ENCODE results near the gene HECW1.

The HECW1 gene

GRCh38 chr7:43405948-43406347, 293.5 kb downstream of the HECW1 start:
- no peak for TF ChIP-seq CTCF (IDR thresholded peaks at IDR 0.05)

- TF ChIP-seq CTCF (IDR thresholded peaks at IDR 0.05), result no peak
Observed at GRCh38 chr7:43406961-43407360, 294.5 kb downstream of the HECW1 start.

GRCh38 chr7:43408981-43409380, 296.5 kb downstream of the HECW1 start:
- TF ChIP-seq CTCF (IDR thresholded peaks at IDR 0.05), result no peak

- TF ChIP-seq CTCF (IDR thresholded peaks at IDR 0.05), result no peak
Observed at GRCh38 chr7:43417455-43417854, 305.0 kb downstream of the HECW1 start.

- no peak for TF ChIP-seq CTCF (IDR thresholded peaks at IDR 0.05)
Observed at GRCh38 chr7:43430411-43430810, 318.0 kb downstream of the HECW1 start.

GRCh38 chr7:43431020-43431595, 318.7 kb downstream of the HECW1 start:
- no peak for TF ChIP-seq CTCF (IDR thresholded peaks at IDR 0.05)

GRCh38 chr7:43433639-43434038, 321.2 kb downstream of the HECW1 start:
- TF ChIP-seq CTCF (IDR thresholded peaks at IDR 0.05), result no peak

GRCh38 chr7:43437001-43437400, 324.6 kb downstream of the HECW1 start:
- no peak for TF ChIP-seq CTCF (IDR thresholded peaks at IDR 0.05)

Data from LNCAP (cell line).